Mucosa of stomach (tissue), 1 donor: ENCODE measurements around the gene GPR52.

ENCODE experiments used
- H3K27me3 ChIP-seq: one replicate; pipeline ENCODE4 v1.7.0; 2013; ENCODE audit warnings: mild to moderate bottlenecking, low read length; ENCODE audit not compliant: control insufficient read depth, insufficient read depth
- H3K36me3 ChIP-seq: one replicate; pipeline ENCODE4 v1.7.0; 2013; ENCODE audit warnings: low read length; ENCODE audit not compliant: control insufficient read depth, insufficient read depth
- H3K4me1 ChIP-seq: one replicate; pipeline ENCODE4 v1.7.0; 2013; ENCODE audit warnings: mild to moderate bottlenecking, low read length; ENCODE audit not compliant: control insufficient read depth, insufficient read depth
- H3K4me3 ChIP-seq: one replicate; pipeline ENCODE4 v1.7.0; 2013; ENCODE audit warnings: low read length
- H3K9ac ChIP-seq: one replicate; pipeline ENCODE4 v1.7.0; 2013; ENCODE audit warnings: mild to moderate bottlenecking, low read length, moderate library complexity
- H3K9me3 ChIP-seq: one replicate; pipeline ENCODE4 v1.7.0; 2013; ENCODE audit warnings: mild to moderate bottlenecking, low read length, moderate library complexity; ENCODE audit not compliant: control insufficient read depth
- donor health status: Pancreatic carcinoma.

The GPR52 gene

GRCh38 chr1:174425121-174425520, 22.6 kb upstream of the GPR52 start:
- H3K9ac ChIP-seq, result no peak overlapping the region
- no peak overlapping the region for H3K4me3 ChIP-seq
- H3K36me3 ChIP-seq, result no peaks in the 10 kb centered on the region
- H3K9me3 ChIP-seq, result no peaks in the 10 kb centered on the region
- H3K4me1 ChIP-seq, result no peaks in the 10 kb centered on the region
- H3K27me3 ChIP-seq, result no peaks in the 10 kb centered on the region

GRCh38 chr1:174426153-174426552, 21.6 kb upstream of the GPR52 start:
- Histone ChIP-seq H3K4me1 (no peaks in the 10 kb centered on the region), H3K36me3 (no peaks in the 10 kb centered on the region), H3K27me3 (no peaks in the 10 kb centered on the region), H3K9ac (no peak overlapping the region), H3K4me3 (no peak overlapping the region), H3K9me3 (no peaks in the 10 kb centered on the region)

- Histone ChIP-seq H3K4me1 (no peaks in the 10 kb centered on the region), H3K27me3 (no peaks in the 10 kb centered on the region), H3K4me3 (no peak overlapping the region)
Measured at GRCh38 chr1:174428033-174428432, 19.7 kb upstream of the GPR52 start.

GRCh38 chr1:174428739-174429138, 19.0 kb upstream of the GPR52 start:
- no peaks in the 10 kb centered on the region for H3K36me3 ChIP-seq
- no peaks in the 10 kb centered on the region for H3K27me3 ChIP-seq
- no peak overlapping the region for H3K4me3 ChIP-seq
- no peaks in the 10 kb centered on the region for H3K9me3 ChIP-seq
- no peaks in the 10 kb centered on the region for H3K4me1 ChIP-seq
- no peak overlapping the region for H3K9ac ChIP-seq

More at GRCh38 chr1:174428033-174428432, 19.7 kb upstream of the GPR52 start:
- Histone ChIP-seq H3K9ac (no peak overlapping the region), H3K36me3 (no peaks in the 10 kb centered on the region), H3K9me3 (no peaks in the 10 kb centered on the region)

- H3K9ac ChIP-seq, result no peak overlapping the region
- no peaks in the 10 kb centered on the region for H3K27me3 ChIP-seq
Measured at GRCh38 chr1:174433451-174433850, 14.3 kb upstream of the GPR52 start.

GRCh38 chr1:174445351-174445750, 2.4 kb upstream of the GPR52 start:
- Histone ChIP-seq H3K4me3 (no peak overlapping the region), H3K36me3 (no peaks in the 10 kb centered on the region), H3K9me3 (no peaks in the 10 kb centered on the region), H3K9ac (no peak overlapping the region), H3K4me1 (no peaks in the 10 kb centered on the region), H3K27me3 (no peaks in the 10 kb centered on the region)

More at GRCh38 chr1:174433451-174433850, 14.3 kb upstream of the GPR52 start:
- Histone ChIP-seq H3K4me3 (no peak overlapping the region), H3K36me3 (no peaks in the 10 kb centered on the region), H3K4me1 (no peaks in the 10 kb centered on the region), H3K9me3 (no peaks in the 10 kb centered on the region)

- no peaks in the 10 kb centered on the region for H3K4me1 ChIP-seq
- H3K36me3 ChIP-seq, result no peaks in the 10 kb centered on the region
- H3K27me3 ChIP-seq, result no peaks in the 10 kb centered on the region
- H3K9ac ChIP-seq, result no peak overlapping the region
- H3K9me3 ChIP-seq, result no peaks in the 10 kb centered on the region
- no peak overlapping the region for H3K4me3 ChIP-seq
Measured at GRCh38 chr1:174445817-174446216, 1.9 kb upstream of the GPR52 start.

- Histone ChIP-seq H3K9me3 (no peaks in the 10 kb centered on the region), H3K27me3 (no peaks in the 10 kb centered on the region), H3K4me3 (no peak overlapping the region), H3K9ac (no peak overlapping the region), H3K4me1 (no peaks in the 10 kb centered on the region), H3K36me3 (no peaks in the 10 kb centered on the region)
Measured at GRCh38 chr1:174448531-174448883, 743 bp downstream of the GPR52 start.

GRCh38 chr1:174448974-174449373, 1.2 kb downstream of the GPR52 start:
- Histone ChIP-seq H3K9ac (no peak overlapping the region), H3K27me3 (no peaks in the 10 kb centered on the region), H3K9me3 (no peaks in the 10 kb centered on the region), H3K4me1 (no peaks in the 10 kb centered on the region), H3K36me3 (no peaks in the 10 kb centered on the region), H3K4me3 (no peak overlapping the region)

- H3K27me3 ChIP-seq, result no peaks in the 10 kb centered on the region
- H3K9me3 ChIP-seq, result no peaks in the 10 kb centered on the region
- H3K4me1 ChIP-seq, result no peaks in the 10 kb centered on the region
- H3K4me3 ChIP-seq, result no peak overlapping the region
- no peak overlapping the region for H3K9ac ChIP-seq
- no peaks in the 10 kb centered on the region for H3K36me3 ChIP-seq
Measured at GRCh38 chr1:174451408-174451807, 3.6 kb downstream of the GPR52 start.

GRCh38 chr1:174465855-174466254, 18.1 kb downstream of the GPR52 start:
- Histone ChIP-seq H3K4me3 (no peak overlapping the region), H3K9me3 (no peaks in the 10 kb centered on the region), H3K27me3 (no peaks in the 10 kb centered on the region)

GRCh38 chr1:174466607-174467006, 18.8 kb downstream of the GPR52 start:
- H3K27me3 ChIP-seq, result no peaks in the 10 kb centered on the region
- H3K36me3 ChIP-seq, result no peaks in the 10 kb centered on the region
- H3K4me3 ChIP-seq, result no peak overlapping the region
- H3K4me1 ChIP-seq, result no peaks in the 10 kb centered on the region
- H3K9me3 ChIP-seq, result no peaks in the 10 kb centered on the region
- no peak overlapping the region for H3K9ac ChIP-seq

More at GRCh38 chr1:174465855-174466254, 18.1 kb downstream of the GPR52 start:
- Histone ChIP-seq H3K4me1 (no peaks in the 10 kb centered on the region), H3K36me3 (no peaks in the 10 kb centered on the region), H3K9ac (no peak overlapping the region)

GRCh38 chr1:174469052-174469451, 21.3 kb downstream of the GPR52 start:
- Histone ChIP-seq H3K9ac (no peak overlapping the region), H3K4me3 (no peak overlapping the region), H3K4me1 (no peaks in the 10 kb centered on the region)

More at GRCh38 chr1:174469052-174469451, 21.3 kb downstream of the GPR52 start:
- H3K27me3 ChIP-seq, result no peaks in the 10 kb centered on the region
- H3K36me3 ChIP-seq, result no peaks in the 10 kb centered on the region
- no peaks in the 10 kb centered on the region for H3K9me3 ChIP-seq
